ENCODE data around the gene USP49. TPM values are rescaled to one million over a fixed set of nuclear protein-coding genes. Genes with fewer than 3 reads are reported as not detected.

The USP49 gene
- total RNA-seq, 2 experiments from 2014 or later, result 1.3 TPM

DNA sequence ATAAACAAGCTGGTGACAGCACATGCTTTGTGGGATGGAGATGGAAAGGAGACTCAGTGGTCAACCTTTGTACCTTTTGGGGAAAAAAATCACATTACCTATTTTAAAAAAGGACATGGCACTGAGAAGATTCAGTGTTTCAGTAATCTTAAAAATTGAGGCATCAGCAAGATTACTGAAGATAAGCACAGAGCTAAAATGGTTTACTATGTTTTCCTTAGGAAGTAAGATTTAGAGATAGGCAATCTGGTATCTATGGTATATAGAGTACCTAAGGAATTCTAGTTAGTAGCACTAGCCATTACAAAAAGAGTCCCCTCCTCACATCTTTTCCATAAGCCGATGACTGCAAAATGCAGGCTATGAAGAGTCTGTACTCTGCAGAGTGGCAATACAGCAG lies 72.0 kb downstream of the USP49 start:
- no peak for TF ChIP-seq CTCF (IDR thresholded peaks at IDR 0.05)
- DNase-seq (no peak), ATAC-seq (ENCODE audit: poor library complexity) (no peak)
- no peaks in the 10 kb centered on the region for H3K4me1 ChIP-seq (ENCODE audit: insufficient read depth, low read length)
- ChIA-PET POLR2A (interaction anchor here (0.6 kb wide), 2 partner anchors 40 to 766 kb away, joined by 3 read pairs; no protein-coding TSS in a partner anchor), CTCF (no interaction called here)
- no peak overlapping the region for H3K4me3 ChIP-seq (ENCODE audit: low read length)
- Mint-ChIP-seq H3K27ac (no peak overlapping the region), H3K4me3 (no peak overlapping the region), H3K36me3 (ENCODE audit: low read depth) (no peaks in the 10 kb centered on the region), H3K4me1 (ENCODE audit: low read depth) (no peaks in the 10 kb centered on the region), H3K9me3 (no peaks in the 10 kb centered on the region), H3K27me3 (no peaks in the 10 kb centered on the region)
- no peak overlapping the region for H3K27ac ChIP-seq (ENCODE audit: low read depth in 1 of 2, low read length in 2 of 2)
- intact Hi-C loops (cut with DNase I, micrococcal nuclease), result no loop called here
- H3K9me3 ChIP-seq (ENCODE audit: control insufficient read depth in 1 of 2, insufficient read depth in 1 of 2, low read length in 2 of 2), result no peaks in the 10 kb centered on the region
- H3K36me3 ChIP-seq (ENCODE audit: insufficient read depth, low read length), result no peaks in the 10 kb centered on the region
- H3K27me3 ChIP-seq (ENCODE audit: control insufficient read depth in 1 of 2, insufficient read depth in 2 of 2, low read length in 2 of 2), result no peaks in the 10 kb centered on the region

DNA sequence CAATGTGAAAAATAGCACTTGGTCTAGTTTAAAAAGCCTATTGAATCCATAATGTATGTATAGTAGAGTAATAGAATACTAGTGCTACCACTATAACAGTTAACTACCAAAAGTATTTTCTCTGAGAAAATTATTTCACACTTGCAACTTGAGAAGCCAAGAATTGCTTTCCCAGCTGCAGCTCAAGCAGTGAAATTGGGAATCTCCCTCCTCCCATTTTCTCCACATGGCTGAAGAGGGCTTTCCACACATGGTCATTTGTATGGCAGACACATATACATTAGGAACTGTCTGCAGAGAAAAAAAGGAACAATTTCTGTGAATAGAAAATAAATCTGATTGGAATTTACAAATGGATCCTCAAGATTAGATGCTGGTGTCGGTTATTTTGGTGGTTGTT lies 73.2 kb downstream of the USP49 start:
- Mint-ChIP-seq H3K4me3 (no peak overlapping the region), H3K27me3 (no peaks in the 10 kb centered on the region), H3K27ac (no peak overlapping the region), H3K36me3 (ENCODE audit: low read depth) (no peaks in the 10 kb centered on the region), H3K4me1 (ENCODE audit: low read depth) (no peaks in the 10 kb centered on the region), H3K9me3 (no peaks in the 10 kb centered on the region)
- Histone ChIP-seq H3K4me3 (ENCODE audit: low read length) (no peak overlapping the region), H3K4me1 (ENCODE audit: insufficient read depth, low read length) (no peaks in the 10 kb centered on the region), H3K36me3 (ENCODE audit: insufficient read depth, low read length) (no peaks in the 10 kb centered on the region), H3K9me3 (ENCODE audit: control insufficient read depth in 1 of 2, insufficient read depth in 1 of 2, low read length in 2 of 2) (no peaks in the 10 kb centered on the region), H3K27me3 (ENCODE audit: control insufficient read depth in 1 of 2, insufficient read depth in 2 of 2, low read length in 2 of 2) (no peaks in the 10 kb centered on the region), H3K27ac (ENCODE audit: low read depth in 1 of 2, low read length in 2 of 2) (no peak overlapping the region)
- TF ChIP-seq CTCF (IDR thresholded peaks at IDR 0.05), result no peak
- DNase-seq (no peak), ATAC-seq (ENCODE audit: poor library complexity) (no peak)
- ChIA-PET POLR2A (no interaction called here), CTCF (no interaction called here)
- intact Hi-C loops (cut with DNase I, micrococcal nuclease), result no loop called here

- ChIA-PET CTCF (no interaction called here), POLR2A (no interaction called here)
- Mint-ChIP-seq H3K36me3 (ENCODE audit: low read depth) (no peaks in the 10 kb centered on the region), H3K4me1 (ENCODE audit: low read depth) (no peaks in the 10 kb centered on the region), H3K27ac (no peak overlapping the region), H3K4me3 (no peak overlapping the region), H3K9me3 (no peaks in the 10 kb centered on the region), H3K27me3 (no peaks in the 10 kb centered on the region)
- Histone ChIP-seq H3K9me3 (ENCODE audit: control insufficient read depth in 1 of 2, insufficient read depth in 1 of 2, low read length in 2 of 2) (no peaks in the 10 kb centered on the region), H3K4me3 (ENCODE audit: low read length) (no peak overlapping the region), H3K4me1 (ENCODE audit: insufficient read depth, low read length) (no peaks in the 10 kb centered on the region), H3K27ac (ENCODE audit: low read depth in 1 of 2, low read length in 2 of 2) (no peak overlapping the region), H3K36me3 (ENCODE audit: insufficient read depth, low read length) (no peaks in the 10 kb centered on the region), H3K27me3 (ENCODE audit: control insufficient read depth in 1 of 2, insufficient read depth in 2 of 2, low read length in 2 of 2) (no peaks in the 10 kb centered on the region)
- no peak for TF ChIP-seq CTCF (IDR thresholded peaks at IDR 0.05)
- ATAC-seq (ENCODE audit: poor library complexity) (no peak), DNase-seq (no peak)
- intact Hi-C loops (cut with DNase I, micrococcal nuclease), result no loop called here
Observed at GRCh38 chr6:41821266-41821665, 73.9 kb downstream of the USP49 start.

Measured in CD4-positive, alpha-beta T cell (primary cell).